ENCODE measurements around the gene PTK7.
"Not testable (repeated sequence)": the region's sequence is repeated elsewhere in the genome, so short reads cannot be mapped to it uniquely, and the experiment has no call there.

Gene PTK7

DNA sequence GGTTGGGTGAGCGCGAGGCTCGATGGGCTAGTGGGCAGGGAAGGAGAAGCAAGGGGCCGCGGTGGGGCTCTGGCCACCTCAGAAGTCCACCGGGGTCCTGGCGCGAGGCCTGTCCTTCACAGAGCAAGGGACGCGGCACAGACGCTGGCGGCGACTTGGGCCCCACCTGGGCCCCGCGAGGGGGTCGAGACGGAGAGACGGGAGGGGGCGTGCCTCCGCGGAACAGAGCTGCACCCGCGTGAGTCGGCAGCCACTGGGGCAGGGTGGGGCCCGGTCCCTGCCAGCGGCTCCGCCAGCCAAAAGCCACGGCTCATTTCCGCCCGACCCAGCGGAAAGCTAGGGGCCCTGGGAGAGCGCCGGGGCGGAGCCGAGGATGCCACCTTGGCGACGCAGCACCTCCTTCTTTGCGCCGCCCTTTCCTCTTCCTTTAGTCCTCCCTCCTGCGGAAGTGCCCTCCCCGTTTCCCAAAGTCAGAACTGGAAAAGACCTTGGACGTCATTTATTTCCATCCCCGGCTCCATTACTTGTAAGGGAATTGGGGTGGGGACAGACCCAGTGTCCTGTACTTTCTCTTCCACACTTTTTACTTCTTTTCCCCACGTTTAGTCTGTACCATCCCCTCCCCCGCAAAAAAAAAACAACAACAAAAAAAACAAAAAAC is 22.4 kb upstream of the PTK7 start, which contains the start of gene CUL7:
Gene CUL7 (minus strand): TSS at position 307 of the 661 bp plus-strand sequence. CDS start 1,063 bp downstream, outside the sequence.
- DNase-seq (ENCODE audit: insufficient read length, low spot score) (peak; percentile 98), FAIRE-seq (no peak)

DNA sequence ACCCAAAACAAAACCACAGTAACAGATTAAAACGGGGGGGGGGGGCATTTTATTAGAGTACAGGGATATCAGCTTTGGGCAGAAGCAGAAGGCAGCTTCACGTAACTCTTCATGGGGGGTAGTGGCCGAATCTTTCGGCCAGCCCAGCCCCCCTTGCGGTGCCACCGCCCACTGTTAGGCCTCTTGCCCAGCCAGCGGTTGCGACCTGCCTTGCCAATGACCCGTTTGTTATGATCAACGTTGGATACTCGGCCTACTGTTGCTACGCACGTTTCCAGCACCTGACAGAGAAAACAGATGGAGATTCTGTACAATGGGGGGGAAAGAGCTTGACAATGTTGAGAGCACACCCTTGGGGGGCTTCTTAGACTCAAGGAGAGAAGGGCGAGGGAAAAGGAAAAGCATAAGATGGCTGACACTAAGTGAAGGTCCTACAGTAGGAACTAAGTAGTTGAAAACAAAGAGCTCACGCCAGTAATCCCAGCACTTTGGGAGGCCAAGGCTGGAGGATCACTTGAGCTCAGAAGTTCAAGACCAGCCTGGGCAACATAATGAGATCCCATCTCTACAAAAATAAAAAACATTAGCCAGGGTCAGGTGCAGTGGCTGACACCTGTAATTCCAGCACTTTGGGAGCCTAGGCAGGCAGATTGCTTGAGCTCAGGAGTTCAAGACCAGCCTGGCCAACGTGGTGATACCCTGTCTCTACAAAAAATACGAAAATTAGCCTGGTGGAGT is 21.7 kb upstream of the PTK7 start:
- no peak for FAIRE-seq
- no peak for DNase-seq (ENCODE audit: insufficient read length, low spot score)

DNA sequence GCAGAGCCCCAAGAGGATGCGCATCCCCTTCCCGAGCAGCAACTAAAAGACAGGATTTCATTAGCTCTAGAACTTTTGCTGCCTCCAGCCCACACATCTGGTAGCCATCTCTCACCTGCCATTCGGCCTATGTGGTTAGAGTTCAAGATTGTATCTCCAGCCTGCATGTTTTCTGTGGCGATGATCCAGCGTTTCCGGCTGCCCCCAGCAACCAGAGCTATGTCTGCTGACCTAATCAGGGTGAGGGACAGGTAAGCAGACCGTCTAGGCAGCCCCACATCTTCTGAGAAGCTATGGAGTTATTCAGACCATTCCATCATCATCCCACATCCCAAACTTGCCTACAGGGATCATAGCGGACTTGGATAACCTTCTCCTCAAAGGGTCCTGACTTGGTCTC is 20.1 kb upstream of the PTK7 start:
- DNase-seq (ENCODE audit: insufficient read length, low spot score) = no peak
- FAIRE-seq = no peak

DNA sequence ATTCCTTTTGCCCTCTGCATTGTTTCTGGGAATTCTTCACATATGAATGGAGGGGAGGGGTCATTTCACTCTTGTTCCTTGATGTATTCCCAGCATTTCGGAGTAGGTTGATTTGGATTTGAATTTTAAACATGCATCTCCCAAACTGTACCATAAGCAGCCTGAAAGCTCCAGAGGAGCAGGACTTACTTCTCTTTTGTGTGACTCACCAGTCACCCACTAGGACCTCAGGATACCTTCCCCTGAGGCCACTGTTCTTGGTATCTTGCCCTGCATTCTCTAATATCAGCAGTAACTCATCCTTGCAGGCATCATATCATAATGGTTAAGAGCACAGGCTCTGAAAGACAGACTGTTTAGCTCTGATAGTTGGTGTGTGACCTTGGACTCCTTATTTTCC is 17.6 kb upstream of the PTK7 start:
- DNase-seq (ENCODE audit: insufficient read length, low spot score) (no peak), FAIRE-seq (no peak)

DNA sequence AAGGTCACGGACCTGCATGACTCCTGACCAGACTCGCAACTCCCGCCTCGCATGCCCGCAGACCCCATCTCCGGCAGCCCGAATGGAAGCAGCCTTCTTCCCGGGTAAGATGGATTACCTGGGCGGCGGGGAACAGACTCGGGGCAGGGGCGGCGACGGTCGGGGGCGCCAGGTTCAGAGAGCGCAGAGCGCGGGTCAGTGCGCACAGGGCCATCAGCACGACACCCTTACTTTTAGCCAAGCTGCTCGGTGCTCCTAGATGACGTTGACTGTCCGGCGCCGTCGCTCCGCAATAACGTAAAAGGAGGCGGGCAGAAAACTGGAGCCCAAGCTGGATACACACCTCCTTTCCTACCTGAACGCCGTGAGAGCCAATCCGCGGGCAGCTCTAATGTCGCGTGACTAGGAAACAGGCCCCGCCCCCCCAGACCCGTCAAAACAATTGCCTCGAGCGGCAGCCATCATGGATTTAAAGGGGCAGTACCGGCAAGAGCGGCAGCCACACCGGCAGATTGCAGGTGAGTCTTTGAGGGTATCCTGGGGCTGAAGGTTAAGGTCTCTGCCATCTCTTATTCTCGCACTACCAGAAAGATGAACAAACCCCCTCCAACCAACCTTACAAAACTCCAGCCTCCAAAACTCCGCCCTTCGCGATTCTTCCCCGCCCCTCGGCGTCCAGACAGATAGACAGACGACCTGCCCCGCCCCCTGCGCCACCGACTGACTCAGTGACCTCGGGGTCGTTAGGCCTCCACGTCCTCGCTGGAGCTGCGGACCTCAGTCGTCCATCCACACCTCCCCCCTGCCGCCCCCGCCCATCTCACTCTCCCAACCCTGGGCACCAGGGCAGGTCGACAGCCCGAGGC is 16.7 kb upstream of the PTK7 start, which contains the start of the genes KLC4 and MRPL2:
Gene KLC4 (plus strand): TSS at position 464 of the 866 bp plus-strand sequence. CDS start 1,705 bp downstream, outside the sequence.
Gene MRPL2 (minus strand): TSS at position 267 of the 866 bp plus-strand sequence. CDS start 53 bp downstream, at position 214.
- FAIRE-seq (peak; percentile 86), DNase-seq (ENCODE audit: insufficient read length, low spot score) (peak; percentile 100)

DNA sequence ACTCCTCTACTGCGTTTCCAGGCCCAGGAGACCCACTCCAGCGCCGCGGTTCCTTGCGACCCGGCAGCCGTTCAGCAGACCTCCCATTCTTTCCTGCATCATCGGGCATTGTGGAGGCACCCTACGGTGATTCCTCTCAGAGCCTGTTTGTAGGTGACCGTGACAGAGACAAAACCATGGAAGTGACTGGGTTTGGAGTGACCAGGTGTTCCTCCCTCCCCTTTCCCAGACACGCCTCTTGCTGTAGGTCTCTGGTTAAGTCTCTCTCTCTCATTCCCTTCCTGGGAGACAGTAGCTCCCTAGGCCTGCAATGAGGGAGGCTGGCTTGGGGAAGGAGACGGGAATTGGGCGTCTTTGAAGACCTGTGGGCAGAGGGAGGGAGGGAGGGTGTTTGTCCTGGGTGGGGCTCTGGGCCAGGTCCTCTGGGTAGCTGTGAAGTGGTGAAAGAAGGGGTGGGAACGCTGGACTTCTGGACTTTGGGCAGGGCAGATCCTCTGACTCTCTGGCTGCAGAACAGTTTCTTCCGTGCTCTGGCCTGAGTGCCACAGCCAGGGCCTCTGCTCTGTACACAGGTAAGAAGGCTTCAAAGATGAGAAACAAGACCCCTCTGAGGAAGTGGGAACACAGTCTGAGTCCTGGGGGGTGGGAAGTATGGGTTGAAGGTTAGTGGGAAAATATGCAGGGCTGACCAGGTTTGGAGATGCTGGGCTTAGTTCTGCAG is 15.9 kb upstream of the PTK7 start:
- no peak for FAIRE-seq

DNA sequence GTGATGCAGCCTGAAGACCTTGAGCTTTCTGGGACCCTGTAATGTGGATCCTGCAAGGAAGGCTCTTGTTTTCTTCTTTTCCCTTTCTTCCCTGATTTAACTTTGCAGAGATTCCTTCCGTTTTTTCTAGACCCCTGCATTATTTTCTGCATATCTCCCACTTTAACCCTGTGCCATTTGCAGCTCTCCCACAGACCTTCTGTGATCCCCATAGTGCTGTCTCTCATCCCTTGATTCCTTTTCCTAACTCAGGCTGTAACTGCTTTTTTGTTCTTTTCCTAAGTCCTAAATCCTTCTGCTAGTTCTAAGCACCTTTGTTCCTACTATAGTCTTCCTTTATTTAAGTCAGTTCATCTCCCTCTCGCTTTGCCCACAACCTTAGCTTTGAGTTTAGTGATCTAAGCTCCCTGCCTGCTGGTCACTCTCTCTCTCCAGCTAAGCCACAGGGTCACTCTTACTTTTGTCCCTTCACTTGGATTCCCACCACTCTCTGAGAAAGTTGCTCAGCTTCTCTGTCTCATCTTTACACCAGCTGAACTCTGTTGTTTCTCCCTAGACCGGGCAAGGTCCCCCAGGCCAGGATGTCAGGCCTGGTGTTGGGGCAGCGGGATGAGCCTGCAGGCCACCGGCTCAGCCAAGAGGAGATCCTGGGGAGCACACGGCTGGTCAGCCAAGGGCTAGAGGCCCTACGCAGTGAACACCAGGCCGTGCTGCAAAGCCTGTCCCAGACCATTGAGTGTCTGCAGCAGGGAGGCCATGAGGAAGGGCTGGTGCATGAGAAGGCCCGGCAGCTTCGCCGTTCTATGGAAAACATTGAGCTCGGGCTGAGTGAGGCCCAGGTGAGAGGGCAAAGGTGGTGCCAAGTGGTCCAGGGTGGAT is 15.1 kb upstream of the PTK7 start:
- DNase-seq (ENCODE audit: insufficient read length, low spot score) (no peak), FAIRE-seq (no peak)

More for the DNA sequence above, 15.9 kb upstream of the PTK7 start:
- peak; percentile 33 for DNase-seq (ENCODE audit: insufficient read length, low spot score)

DNA sequence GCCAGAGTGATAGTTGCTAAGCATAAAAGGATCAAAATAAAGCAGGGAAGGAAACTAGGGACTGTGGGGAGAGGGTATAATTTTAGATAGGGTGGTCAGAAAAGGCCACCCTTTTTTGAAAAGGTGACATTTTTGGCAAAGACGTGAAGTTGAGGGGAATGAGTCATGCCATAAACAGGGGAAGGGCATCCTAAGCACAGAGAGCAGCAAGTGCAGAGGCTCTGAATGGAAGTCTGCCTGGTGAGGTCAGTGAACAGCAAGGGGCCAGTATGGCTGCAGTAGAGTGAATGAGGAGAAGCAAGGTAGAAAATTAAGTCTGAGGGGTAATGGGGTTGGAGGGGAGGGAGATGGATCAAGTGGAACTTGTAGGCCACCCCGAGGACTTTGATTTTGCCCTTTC is 14.3 kb upstream of the PTK7 start:
- FAIRE-seq (no peak), DNase-seq (ENCODE audit: insufficient read length, low spot score) (no peak)

DNA sequence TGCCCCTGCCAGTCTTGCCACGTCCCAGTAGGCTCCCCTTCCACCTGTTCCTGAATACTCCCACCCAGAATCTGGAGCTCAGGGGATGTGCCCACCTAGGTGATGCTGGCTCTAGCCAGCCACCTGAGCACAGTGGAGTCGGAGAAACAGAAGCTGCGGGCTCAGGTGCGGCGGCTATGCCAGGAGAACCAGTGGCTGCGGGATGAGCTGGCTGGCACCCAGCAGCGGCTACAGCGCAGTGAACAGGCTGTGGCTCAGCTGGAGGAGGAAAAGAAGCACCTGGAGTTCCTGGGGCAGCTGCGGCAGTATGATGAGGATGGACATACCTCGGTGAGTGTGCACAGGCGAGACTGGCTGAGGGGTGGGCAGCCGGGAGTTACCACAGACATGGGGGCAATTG is 13.3 kb upstream of the PTK7 start:
- FAIRE-seq = no peak
- no peak for DNase-seq (ENCODE audit: insufficient read length, low spot score)

DNA sequence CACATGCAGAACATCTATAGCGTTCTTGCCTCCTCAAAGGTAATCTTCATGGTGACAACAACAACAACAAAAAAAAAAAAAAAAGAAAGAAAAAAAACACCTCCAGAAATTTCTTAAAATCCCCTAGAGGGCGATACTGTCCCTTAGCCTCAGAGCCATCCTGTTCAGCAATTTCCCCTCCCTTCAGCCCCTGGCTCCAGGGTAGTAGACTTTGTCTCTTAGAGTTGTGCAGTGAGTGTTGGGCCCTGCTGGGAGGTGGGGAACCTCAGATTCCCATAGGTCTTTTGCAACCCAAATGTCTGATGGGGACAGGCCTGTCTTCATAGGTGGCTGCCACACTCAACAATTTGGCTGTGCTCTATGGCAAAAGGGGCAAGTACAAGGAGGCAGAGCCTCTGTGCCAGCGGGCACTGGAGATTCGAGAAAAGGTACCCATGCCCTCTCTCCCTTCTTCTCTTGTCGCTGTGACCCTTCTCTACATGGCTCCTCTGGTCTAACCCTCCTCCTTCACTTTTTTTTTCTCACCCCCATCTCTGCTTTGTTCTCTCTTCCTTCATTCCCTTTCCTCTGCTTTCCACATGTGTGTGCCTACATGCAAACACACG is 6.0 kb upstream of the PTK7 start:
- FAIRE-seq = peak; percentile 13

DNA sequence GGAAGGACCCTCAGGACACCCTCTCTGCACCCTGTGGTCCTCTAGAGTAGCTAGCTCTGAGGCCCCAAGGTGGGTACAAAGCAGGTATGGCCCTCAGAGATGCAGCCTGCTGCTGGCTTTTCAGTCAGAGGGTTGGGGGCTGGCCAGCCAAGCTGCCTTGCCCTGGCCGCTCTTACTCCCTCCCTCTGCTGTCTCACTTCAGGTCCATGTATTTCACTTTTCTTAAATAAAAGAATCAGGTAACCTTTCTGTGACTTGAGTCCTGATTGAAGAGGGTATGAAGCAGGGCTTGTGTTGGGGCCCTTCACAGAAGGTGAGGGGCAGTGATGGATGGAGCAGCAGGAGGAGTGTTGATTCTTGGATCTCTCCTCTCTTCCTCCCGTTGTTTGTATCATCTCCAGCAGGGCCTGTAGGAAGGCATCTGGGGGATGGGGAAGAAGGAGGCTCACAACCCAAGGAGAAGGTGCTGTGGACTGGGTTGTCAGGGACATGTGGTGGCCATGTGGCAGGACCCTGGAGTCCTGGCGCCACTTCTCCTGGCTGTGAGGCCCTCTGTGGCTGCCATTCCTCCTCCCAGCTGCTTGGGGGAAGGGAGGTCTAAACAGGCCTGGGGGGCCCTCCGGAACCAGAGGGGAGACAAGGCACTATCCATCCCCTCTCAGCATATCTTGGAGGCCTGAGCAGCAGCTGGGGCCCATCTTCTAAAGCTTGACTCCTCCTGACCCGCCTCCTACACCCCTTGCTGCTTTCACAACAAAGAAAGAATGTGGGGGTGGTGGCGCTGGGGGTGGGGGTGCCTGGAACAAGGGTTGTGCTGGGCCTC is 1.1 kb upstream of the PTK7 start:
- no peak for DNase-seq (ENCODE audit: insufficient read length, low spot score)
- no peak for FAIRE-seq

More for the DNA sequence above, 6.0 kb upstream of the PTK7 start:
- peak; percentile 79 for DNase-seq (ENCODE audit: insufficient read length, low spot score)

DNA sequence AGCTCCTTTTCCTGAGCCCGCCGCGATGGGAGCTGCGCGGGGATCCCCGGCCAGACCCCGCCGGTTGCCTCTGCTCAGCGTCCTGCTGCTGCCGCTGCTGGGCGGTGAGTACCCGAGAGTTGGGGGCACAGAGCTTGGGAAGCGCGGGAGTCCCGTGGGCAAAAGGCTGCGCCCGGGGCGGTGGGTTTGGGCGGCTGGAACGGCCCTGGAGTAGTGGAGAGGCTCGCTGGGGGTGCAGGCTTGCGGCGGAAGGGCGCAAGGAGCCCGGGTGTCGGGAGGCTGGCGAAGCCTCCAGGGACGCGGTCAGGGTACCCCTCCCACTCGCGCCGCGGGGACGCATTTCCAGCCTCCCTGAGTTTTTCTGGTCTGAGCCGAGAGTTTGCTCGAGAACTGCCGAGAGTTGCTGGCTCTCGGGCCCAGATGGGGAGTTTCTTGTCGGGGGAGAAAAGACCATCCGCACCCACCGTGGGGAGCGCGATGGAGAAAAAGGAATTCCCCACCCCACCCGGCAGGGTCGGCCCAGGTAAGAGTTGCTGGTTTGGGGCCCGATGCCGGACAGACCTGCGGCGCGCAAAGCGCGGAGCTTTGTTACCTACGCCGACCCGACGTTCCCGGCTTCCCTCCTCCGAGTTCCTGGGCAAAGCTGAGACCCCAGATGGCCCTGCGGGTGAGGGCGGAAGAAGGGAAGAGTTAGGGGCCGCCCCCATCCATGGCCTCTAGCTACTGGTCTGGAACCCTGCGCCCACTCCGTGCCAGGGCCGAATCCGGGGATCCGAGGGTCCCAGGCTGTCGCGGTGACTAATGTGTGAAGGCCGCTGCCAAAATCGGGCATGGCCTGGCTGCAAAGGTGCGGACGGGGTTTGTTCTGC is 584 bp downstream of the PTK7 start:
- peak; percentile 20 for FAIRE-seq
- no peak for DNase-seq (ENCODE audit: insufficient read length, low spot score)

DNA sequence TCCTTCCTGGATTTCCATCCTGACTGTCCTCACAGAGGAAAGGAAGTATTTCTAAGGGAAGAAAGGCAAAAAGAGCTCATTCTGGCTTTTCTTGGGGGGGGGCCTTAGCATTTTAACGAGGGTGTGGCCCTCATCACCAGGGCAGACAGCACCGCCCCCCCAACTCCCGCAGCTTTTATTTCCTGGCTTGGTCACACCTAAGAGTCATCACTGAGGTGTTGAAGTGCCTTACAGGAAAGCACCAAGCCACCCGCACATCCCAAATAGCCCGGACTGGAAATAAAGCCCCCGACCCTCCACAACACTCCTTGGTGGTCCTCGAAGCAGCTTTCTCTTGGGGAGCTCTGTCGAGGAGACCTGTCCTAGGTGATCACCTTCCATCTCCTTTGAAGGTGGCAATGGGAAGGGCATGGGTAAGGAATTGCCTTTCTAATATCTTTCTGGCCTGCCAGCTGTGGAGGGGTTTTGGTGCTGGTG is 1.3 kb downstream of the PTK7 start:
- FAIRE-seq (no peak), DNase-seq (ENCODE audit: insufficient read length, low spot score) (no peak)

DNA sequence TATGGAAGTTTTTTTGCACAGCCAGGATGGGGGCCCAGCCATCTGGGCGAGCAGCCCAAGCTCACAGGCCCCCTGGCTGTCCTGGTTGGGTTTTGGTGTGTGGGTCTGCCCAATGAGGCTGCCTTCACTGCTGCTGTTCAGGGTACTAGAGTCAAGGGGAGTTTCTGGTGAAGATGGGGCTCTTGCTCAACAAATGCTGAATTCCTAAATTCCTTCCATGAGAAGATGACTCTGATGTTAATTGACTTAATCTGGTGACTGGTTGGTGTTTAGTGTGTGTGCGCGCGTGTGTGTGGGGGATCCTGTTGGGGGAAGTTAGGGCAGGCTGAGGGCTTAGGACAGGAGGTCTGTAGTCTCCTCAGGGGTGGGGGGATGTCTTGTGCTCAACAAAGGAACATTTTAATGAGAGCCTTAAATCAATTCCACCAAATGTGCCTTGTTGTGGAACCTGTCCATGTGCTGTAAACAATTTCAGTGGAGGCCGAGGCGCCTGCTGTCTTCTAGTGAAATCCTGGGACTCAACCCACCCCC is 1.9 kb downstream of the PTK7 start:
- no peak for DNase-seq (ENCODE audit: insufficient read length, low spot score)
- FAIRE-seq = no peak

DNA sequence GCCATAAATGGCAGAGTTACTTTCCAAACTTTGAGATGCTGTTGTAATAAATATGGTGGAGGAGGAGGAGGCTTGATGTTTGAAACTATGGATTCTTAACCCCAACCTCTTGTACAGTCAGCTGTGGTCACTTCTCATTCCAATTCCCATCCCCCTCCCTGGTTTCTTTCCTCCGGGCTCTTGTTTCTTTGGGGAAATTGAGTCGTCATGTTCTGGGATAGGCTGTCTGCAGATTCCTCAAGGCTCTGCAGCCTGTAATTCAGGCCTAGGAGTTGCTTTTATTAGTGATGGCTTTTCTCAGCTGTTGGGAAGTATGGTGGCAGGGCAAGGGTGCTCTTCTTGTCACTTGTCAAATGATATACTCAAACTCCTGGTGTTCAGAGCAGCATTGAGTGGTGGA is 2.6 kb downstream of the PTK7 start:
- no peak for FAIRE-seq
- no peak for DNase-seq (ENCODE audit: insufficient read length, low spot score)

DNA sequence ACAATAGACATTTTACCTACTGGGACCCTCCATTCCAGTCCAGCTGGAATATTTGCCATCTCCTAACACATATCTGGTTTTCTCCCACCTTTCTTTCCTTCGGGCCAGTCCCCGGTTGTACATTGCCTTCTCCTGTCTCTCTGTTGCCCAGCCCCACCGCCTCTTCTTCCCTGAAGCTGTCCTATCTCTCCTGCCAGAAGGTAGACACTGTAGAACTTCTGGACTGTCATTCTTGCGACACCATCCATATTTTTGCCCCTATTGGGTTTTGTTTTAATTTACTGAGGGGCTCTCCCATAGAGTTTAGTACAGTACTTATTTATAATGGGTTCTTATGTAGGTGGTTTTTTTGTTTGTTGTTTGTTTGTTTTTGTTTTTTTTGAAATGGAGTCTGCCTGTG is 4.9 kb downstream of the PTK7 start:
- DNase-seq (ENCODE audit: insufficient read length, low spot score) = no peak
- FAIRE-seq = no peak

DNA sequence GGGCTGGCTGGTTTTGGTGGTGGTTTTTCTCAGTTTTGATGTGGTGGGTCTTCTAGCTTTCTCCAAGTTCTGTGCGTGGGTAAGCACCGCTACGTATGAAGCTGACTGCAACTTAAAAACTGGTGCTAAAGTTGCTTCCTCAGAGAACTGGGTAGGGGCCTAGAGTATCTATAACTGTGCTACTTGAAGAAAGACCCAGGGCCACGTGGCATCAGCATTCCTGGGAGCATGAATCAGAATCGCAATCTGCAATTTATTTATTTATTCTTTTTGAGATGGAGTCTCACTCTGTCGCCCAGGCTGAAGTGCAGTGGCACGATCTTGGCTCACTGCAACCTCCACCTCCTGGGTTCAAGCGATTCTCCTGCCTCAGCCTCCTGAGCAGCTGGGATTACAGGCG is 5.8 kb downstream of the PTK7 start:
- DNase-seq (ENCODE audit: insufficient read length, low spot score); FAIRE-seq: not testable (repeated sequence)

All from HTR-8/SVneo (cell line).